Omental fat pad (tissue), 4 donors: Measurements from ENCODE around the gene PAK1IP1. TPM values are rescaled to one million over a fixed set of nuclear protein-coding genes. Genes with fewer than 3 reads are reported as not detected.

ENCODE experiments used
- ATAC-seq: fragments of 150-250 bp; one replicate; pipeline ENCODE4 v1.9.1; 2016; ENCODE audit warnings: mild to moderate bottlenecking, moderate library complexity; ENCODE audit not compliant: low FRiP score
- DNase-seq: peaks from one replicate; pipeline ENCODE4 v3.0.0-alpha.2; 2019; ENCODE audit warnings: low spot score
- CTCF ChIP-seq, 3 donors: fragments of 450-650 bp; IDR thresholded peaks; one replicate each; pipeline ENCODE4 v1.5.1; 2016 to 2017; ENCODE audit warnings: antibody characterized with exemption in 3 of 3, mild to moderate bottlenecking in 3 of 3, moderate library complexity in 2 of 3
- total RNA-seq, 4 donors: library from RNA; depleted of rRNA; stranded (reverse); fragments of >200 nt; gene quantifications; one replicate each; pipeline ENCODE4 v1.1.0, GENCODE V29; 2016

Gene PAK1IP1
- total RNA-seq, 4 donors from 2014 or later = 10.7 to 36.5 (median 15.1) TPM

GRCh38 chr6:10721850-10722569, 27.2 kb downstream of the PAK1IP1 start:
- ATAC-seq (no peak), DNase-seq (no peak)
- no peak for TF ChIP-seq CTCF (IDR thresholded peaks at IDR 0.05)

- no peak for ATAC-seq
- no peak for TF ChIP-seq CTCF (IDR thresholded peaks at IDR 0.05)
- DNase-seq = no peak
These were observed 27.7 kb downstream of the PAK1IP1 start for GRCh38 chr6:10722570-10722819.

GRCh38 chr6:10722820-10723566, 28.2 kb downstream of the PAK1IP1 start, which contains the start of gene TMEM14C:
TSS of gene TMEM14C (plus strand) at chr6:10723070. CDS start at chr6:10724614, 1,544 bp downstream.
- peak; percentile 83 for DNase-seq
- TF ChIP-seq CTCF (IDR thresholded peaks at IDR 0.05) = no peak
- peak; percentile 99 for ATAC-seq

- DNase-seq (no peak), ATAC-seq (no peak)
- TF ChIP-seq CTCF (IDR thresholded peaks at IDR 0.05) = no peak
These were observed 28.8 kb downstream of the PAK1IP1 start for GRCh38 chr6:10723567-10723881.

- ATAC-seq = no peak
- TF ChIP-seq CTCF (IDR thresholded peaks at IDR 0.05) = no peak
- DNase-seq = no peak
These were observed 30.3 kb downstream of the PAK1IP1 start for GRCh38 chr6:10725044-10725443.

GRCh38 chr6:10725716-10726115, 30.9 kb downstream of the PAK1IP1 start:
- no peak for ATAC-seq
- TF ChIP-seq CTCF (IDR thresholded peaks at IDR 0.05) = no peak
- DNase-seq = no peak

GRCh38 chr6:10730254-10730653, 35.5 kb downstream of the PAK1IP1 start:
- ATAC-seq (no peak), DNase-seq (no peak)
- TF ChIP-seq CTCF (IDR thresholded peaks at IDR 0.05) = no peak
